HG02943 (cell line): ENCODE data around the gene DKC1.

Source experiments
- ATAC-seq: cut with Tn5 transposase; IDR thresholded peaks from one replicate; pipeline ENCODE4 v1.9.1; 2021; ENCODE audit warnings: mild to moderate bottlenecking, low read depth, moderate library complexity; ENCODE audit not compliant: unreplicated experiment

The DKC1 gene

GRCh38 chrX:154784149-154784995, 21.7 kb downstream of the DKC1 start:
- ATAC-seq: no peak

- no peak for ATAC-seq
Measured at GRCh38 chrX:154785716-154786115, 23.1 kb downstream of the DKC1 start.

- no peak for ATAC-seq
Measured at GRCh38 chrX:154791467-154791866, 28.8 kb downstream of the DKC1 start.

- ATAC-seq: no peak
Measured at GRCh38 chrX:154791939-154792338, 29.3 kb downstream of the DKC1 start.

GRCh38 chrX:154793084-154793795, 30.6 kb downstream of the DKC1 start:
- no peak for ATAC-seq

- ATAC-seq: no peak
Measured at GRCh38 chrX:154795016-154795415, 32.4 kb downstream of the DKC1 start.

- ATAC-seq: no peak
Measured at GRCh38 chrX:154797006-154797405, 34.3 kb downstream of the DKC1 start.

- ATAC-seq: no peak
Measured at GRCh38 chrX:154799556-154800348, 37.1 kb downstream of the DKC1 start.

GRCh38 chrX:154800478-154801210, 38.0 kb downstream of the DKC1 start:
- ATAC-seq: no peak

- no peak for ATAC-seq
Measured at GRCh38 chrX:154802947-154803346, 40.3 kb downstream of the DKC1 start.

- peak; percentile 9 for ATAC-seq
Measured at GRCh38 chrX:154804261-154804956, 41.7 kb downstream of the DKC1 start.

- ATAC-seq: peak; percentile 69
Measured at GRCh38 chrX:154804957-154805695, 42.5 kb downstream of the DKC1 start, which contains the start of gene MPP1. TSS of gene MPP1 (minus strand) at chrX:154805485. CDS start at chrX:154805373, 112 bp downstream.

GRCh38 chrX:154805696-154806091, 43.0 kb downstream of the DKC1 start:
- ATAC-seq: no peak

- no peak for ATAC-seq
Measured at GRCh38 chrX:154806837-154807501, 44.3 kb downstream of the DKC1 start.

GRCh38 chrX:154809939-154810665, 47.4 kb downstream of the DKC1 start:
- ATAC-seq: no peak

- ATAC-seq: no peak
Measured at GRCh38 chrX:154812341-154813101, 49.9 kb downstream of the DKC1 start.

GRCh38 chrX:154813801-154814200, 51.1 kb downstream of the DKC1 start:
- ATAC-seq: no peak
